Stomach smooth muscle (tissue), 2 donors: Measurements from ENCODE around the gene GGPS1.
A peak's percentile ranks its signal among the peaks of the same experiment; 100 is the strongest.
"Not testable (repeated sequence)": the region's sequence is repeated elsewhere in the genome, so short reads cannot be mapped to it uniquely, and the experiment has no call there.

Experiments used
- H3K27ac ChIP-seq: one replicate; pipeline ENCODE4 v1.7.0; 2013; ENCODE audit warnings: mild to moderate bottlenecking, low read length, inconsistent platforms
- H3K27me3 ChIP-seq, 2 donors: one replicate each; pipeline ENCODE4 v1.7.0; 2013; ENCODE audit warnings: low read length in 2 of 2; ENCODE audit not compliant: insufficient read depth in 2 of 2, control insufficient read depth in 1 of 2
- H3K36me3 ChIP-seq, 2 donors: one replicate each; pipeline ENCODE4 v1.7.0; 2013; ENCODE audit warnings: low read length in 2 of 2; ENCODE audit not compliant: control insufficient read depth in 2 of 2, insufficient read depth in 2 of 2
- H3K4me1 ChIP-seq: one replicate; pipeline ENCODE4 v1.7.0; 2013; ENCODE audit warnings: low read length; ENCODE audit not compliant: control insufficient read depth, insufficient read depth
- H3K4me3 ChIP-seq, 2 donors: one replicate each; pipeline ENCODE4 v1.7.0; 2013; ENCODE audit warnings: low read length in 2 of 2
- H3K9ac ChIP-seq, 2 donors: one replicate each; pipeline ENCODE4 v1.7.0; 2013; ENCODE audit warnings: low read length in 2 of 2, mild to moderate bottlenecking in 1 of 2
- H3K9me3 ChIP-seq, 2 donors: one replicate each; pipeline ENCODE4 v1.7.0; 2013; ENCODE audit warnings: low read length in 2 of 2; ENCODE audit not compliant: control insufficient read depth in 2 of 2
- donor health status: healthy.
- donor health status: Pancreatic carcinoma.

GGPS1 gene

GRCh38 chr1:235342039-235342438 lies 13.7 kb downstream of the GGPS1 start:
- Histone ChIP-seq H3K4me3 (no peak overlapping the region), H3K4me1 (peaks cover 3% of the 10 kb centered on the region), H3K9me3 (no peaks in the 10 kb centered on the region), H3K27ac (no peak overlapping the region), H3K27me3 (no peaks in the 10 kb centered on the region), H3K36me3 (peaks cover 18 to 19% of the 10 kb centered on the region in 2 donors), H3K9ac (no peak overlapping the region)

- H3K4me1 ChIP-seq: peaks cover 3% of the 10 kb centered on the region
- H3K36me3 ChIP-seq: peaks cover 13 to 19% of the 10 kb centered on the region in 2 donors
- no peak overlapping the region for H3K9ac ChIP-seq
- H3K27me3 ChIP-seq: no peaks in the 10 kb centered on the region
- H3K27ac ChIP-seq: no peak overlapping the region
- no peak overlapping the region for H3K4me3 ChIP-seq
- no peaks in the 10 kb centered on the region for H3K9me3 ChIP-seq
Measured at GRCh38 chr1:235342471-235342870, 14.1 kb downstream of the GGPS1 start.

- no peak overlapping the region for H3K27ac ChIP-seq
- no peak overlapping the region for H3K4me3 ChIP-seq
- no peaks in the 10 kb centered on the region for H3K9me3 ChIP-seq
- H3K9ac ChIP-seq: no peak overlapping the region
- peaks cover 12 to 19% of the 10 kb centered on the region in 2 donors for H3K36me3 ChIP-seq
- no peaks in the 10 kb centered on the region for H3K27me3 ChIP-seq
- H3K4me1 ChIP-seq: peaks cover 1% of the 10 kb centered on the region
Measured at GRCh38 chr1:235343726-235344125, 15.4 kb downstream of the GGPS1 start.

- Histone ChIP-seq H3K27ac (no peak overlapping the region), H3K4me1 (no peaks in the 10 kb centered on the region), H3K27me3 (no peaks in the 10 kb centered on the region), H3K4me3 (no peak overlapping the region), H3K9ac (no peak overlapping the region), H3K9me3 (no peaks in the 10 kb centered on the region), H3K36me3 (no peaks in the 10 kb centered on the region)
Measured at GRCh38 chr1:235351441-235351840, 23.1 kb downstream of the GGPS1 start.

- no peaks in the 10 kb centered on the region for H3K9me3 ChIP-seq
- H3K27ac ChIP-seq: no peak overlapping the region
- no peaks in the 10 kb centered on the region for H3K36me3 ChIP-seq
- H3K4me3 ChIP-seq: no peak overlapping the region
- no peaks in the 10 kb centered on the region for H3K27me3 ChIP-seq
- H3K9ac ChIP-seq: no peak overlapping the region
- H3K4me1 ChIP-seq: no peaks in the 10 kb centered on the region
Measured at GRCh38 chr1:235351898-235352297, 23.5 kb downstream of the GGPS1 start.

GRCh38 chr1:235357485-235358373 lies 29.4 kb downstream of the GGPS1 start:
- H3K4me1 ChIP-seq: no peaks in the 10 kb centered on the region
- H3K36me3 ChIP-seq: no peaks in the 10 kb centered on the region
- H3K4me3 ChIP-seq: no peak overlapping the region
- no peak overlapping the region for H3K9ac ChIP-seq
- no peaks in the 10 kb centered on the region for H3K27me3 ChIP-seq
- H3K9me3 ChIP-seq: no peaks in the 10 kb centered on the region
- no peak overlapping the region for H3K27ac ChIP-seq

GRCh38 chr1:235358899-235359298 lies 30.5 kb downstream of the GGPS1 start:
- Histone ChIP-seq H3K9me3 (no peaks in the 10 kb centered on the region), H3K4me3 (no peak overlapping the region), H3K9ac (no peak overlapping the region), H3K36me3 (no peaks in the 10 kb centered on the region), H3K27me3 (no peaks in the 10 kb centered on the region), H3K4me1 (no peaks in the 10 kb centered on the region), H3K27ac (no peak overlapping the region)

- not testable (repeated sequence) for H3K9ac ChIP-seq, H3K4me3 ChIP-seq, H3K27ac ChIP-seq, H3K27me3 ChIP-seq, H3K4me1 ChIP-seq, H3K36me3 ChIP-seq, H3K9me3 ChIP-seq
Measured at GRCh38 chr1:235364189-235364588, 35.8 kb downstream of the GGPS1 start.

GRCh38 chr1:235366286-235366685 lies 37.9 kb downstream of the GGPS1 start:
- Histone ChIP-seq H3K27ac (no peak overlapping the region), H3K9ac (no peak overlapping the region), H3K4me3 (no peak overlapping the region), H3K36me3 (peaks cover 0 to 2% of the 10 kb centered on the region in 2 donors), H3K4me1 (peaks cover 4% of the 10 kb centered on the region), H3K27me3 (no peaks in the 10 kb centered on the region), H3K9me3 (no peaks in the 10 kb centered on the region)

- peak within 1 kb of the TSS; percentile 56 to 86 for H3K9ac ChIP-seq
- no peaks in the 10 kb centered on the region for H3K9me3 ChIP-seq
- H3K27me3 ChIP-seq: no peaks in the 10 kb centered on the region
- H3K27ac ChIP-seq: peak within 1 kb of the TSS; percentile 64
- peaks cover 4% of the 10 kb centered on the region for H3K4me1 ChIP-seq
- peaks cover 0 to 2% of the 10 kb centered on the region in 2 donors for H3K36me3 ChIP-seq
- peak within 1 kb of the TSS; percentile 93 to 98 for H3K4me3 ChIP-seq
Measured at GRCh38 chr1:235367000-235367908, 38.9 kb downstream of the GGPS1 start, which contains the start of gene TBCE. TSS of gene TBCE (plus strand) at chr1:235367427. CDS start at chr1:235380050, 12,623 bp downstream.
